Measurements from ENCODE around the gene CA5B.

- TF ChIP-seq EP300 (IDR thresholded peaks at IDR 0.05) (no peak), CTCF (IDR thresholded peaks at IDR 0.05) (no peak)
Observed at GRCh38 chrX:15834827-15835595, 96.9 kb downstream of the CA5B start.
